Endothelial cell (in vitro differentiated cells): ENCODE measurements around the gene ZNF438. TPM values are rescaled to one million over a fixed set of nuclear protein-coding genes. Genes with fewer than 3 reads are reported as not detected.

ENCODE experiments used
- DNase-seq: peaks from one replicate; pipeline ENCODE4 v3.0.0; 2021; ENCODE audit warnings: low spot score
- H3K27ac Mint-ChIP-seq: one replicate; pipeline ENCODE4 v1.8.0; 2021; ENCODE audit warnings: mixed read lengths, inconsistent platforms; ENCODE audit not compliant: unreplicated experiment
- H3K27me3 Mint-ChIP-seq: one replicate; pipeline ENCODE4 v1.8.0; 2021; ENCODE audit warnings: mild to moderate bottlenecking, moderate library complexity, mixed read lengths, inconsistent platforms; ENCODE audit not compliant: unreplicated experiment
- H3K36me3 Mint-ChIP-seq: one replicate; pipeline ENCODE4 v1.8.0; 2021; ENCODE audit warnings: mild to moderate bottlenecking, low read depth, mixed read lengths, inconsistent platforms; ENCODE audit not compliant: unreplicated experiment
- H3K4me1 Mint-ChIP-seq: one replicate; pipeline ENCODE4 v1.8.0; 2021; ENCODE audit warnings: mild to moderate bottlenecking, mixed read lengths, inconsistent platforms; ENCODE audit not compliant: unreplicated experiment
- H3K4me3 Mint-ChIP-seq: one replicate; pipeline ENCODE4 v1.8.0; 2021; ENCODE audit warnings: mild to moderate bottlenecking, mixed read lengths, inconsistent platforms; ENCODE audit not compliant: unreplicated experiment
- H3K9me3 Mint-ChIP-seq: one replicate; pipeline ENCODE4 v1.8.0; 2021; ENCODE audit warnings: mixed read lengths, inconsistent platforms; ENCODE audit not compliant: unreplicated experiment
- total RNA-seq: library from RNA; stranded (reverse); fragmentation: NEBNext Ultra II Directional; extraction: Animal tissue kit (Norgen Biotek cat#: 25700); gene quantifications from one replicate; pipeline ENCODE4 v1.2.1, GENCODE V29; 2021; ENCODE audit not compliant: unreplicated experiment
- TF ChIP-seq, protein P1 (sequence below): fragments of 200-600 bp; sonication (generic); IDR thresholded peaks from one replicate; pipeline ENCODE4 v1.5.0; 2021; ENCODE audit warnings: antibody characterized with exemption; ENCODE audit not compliant: unreplicated experiment

Gene ZNF438
- total RNA-seq, 1 donor from 2014 or later, result 4.3 TPM

DNA sequence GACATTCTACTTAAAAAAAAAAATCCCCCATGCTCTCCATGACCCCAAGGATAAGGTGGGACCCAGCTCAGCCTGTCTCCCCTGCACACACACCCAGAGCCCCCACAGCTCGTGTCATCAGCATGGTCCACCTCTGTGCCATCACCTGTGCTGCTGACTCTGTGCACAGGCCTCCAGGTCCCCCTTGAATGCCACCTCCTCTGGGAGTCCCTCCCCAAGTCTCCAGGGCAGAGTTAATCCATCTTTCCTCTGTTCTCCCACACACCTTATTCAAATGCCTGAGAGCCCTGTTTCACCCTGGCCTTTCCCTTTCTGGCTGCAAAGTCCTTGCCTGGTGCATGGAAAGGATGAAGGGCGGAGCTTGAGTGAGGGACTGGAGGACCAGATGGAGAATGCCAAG lies 208.0 kb downstream of the ZNF438 start:
- H3K9me3 Mint-ChIP-seq, result no peaks in the 10 kb centered on the region
- H3K27ac Mint-ChIP-seq, result no peak overlapping the region
- H3K27me3 Mint-ChIP-seq, result peaks cover 7% of the 10 kb centered on the region
- H3K4me1 Mint-ChIP-seq, result peaks cover 27% of the 10 kb centered on the region
- TF ChIP-seq, protein P1, sequence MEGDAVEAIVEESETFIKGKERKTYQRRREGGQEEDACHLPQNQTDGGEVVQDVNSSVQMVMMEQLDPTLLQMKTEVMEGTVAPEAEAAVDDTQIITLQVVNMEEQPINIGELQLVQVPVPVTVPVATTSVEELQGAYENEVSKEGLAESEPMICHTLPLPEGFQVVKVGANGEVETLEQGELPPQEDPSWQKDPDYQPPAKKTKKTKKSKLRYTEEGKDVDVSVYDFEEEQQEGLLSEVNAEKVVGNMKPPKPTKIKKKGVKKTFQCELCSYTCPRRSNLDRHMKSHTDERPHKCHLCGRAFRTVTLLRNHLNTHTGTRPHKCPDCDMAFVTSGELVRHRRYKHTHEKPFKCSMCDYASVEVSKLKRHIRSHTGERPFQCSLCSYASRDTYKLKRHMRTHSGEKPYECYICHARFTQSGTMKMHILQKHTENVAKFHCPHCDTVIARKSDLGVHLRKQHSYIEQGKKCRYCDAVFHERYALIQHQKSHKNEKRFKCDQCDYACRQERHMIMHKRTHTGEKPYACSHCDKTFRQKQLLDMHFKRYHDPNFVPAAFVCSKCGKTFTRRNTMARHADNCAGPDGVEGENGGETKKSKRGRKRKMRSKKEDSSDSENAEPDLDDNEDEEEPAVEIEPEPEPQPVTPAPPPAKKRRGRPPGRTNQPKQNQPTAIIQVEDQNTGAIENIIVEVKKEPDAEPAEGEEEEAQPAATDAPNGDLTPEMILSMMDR, result no peak
- H3K4me3 Mint-ChIP-seq, result no peak overlapping the region
- peaks cover 3% of the 10 kb centered on the region for H3K36me3 Mint-ChIP-seq
- DNase-seq, result no peak

DNA sequence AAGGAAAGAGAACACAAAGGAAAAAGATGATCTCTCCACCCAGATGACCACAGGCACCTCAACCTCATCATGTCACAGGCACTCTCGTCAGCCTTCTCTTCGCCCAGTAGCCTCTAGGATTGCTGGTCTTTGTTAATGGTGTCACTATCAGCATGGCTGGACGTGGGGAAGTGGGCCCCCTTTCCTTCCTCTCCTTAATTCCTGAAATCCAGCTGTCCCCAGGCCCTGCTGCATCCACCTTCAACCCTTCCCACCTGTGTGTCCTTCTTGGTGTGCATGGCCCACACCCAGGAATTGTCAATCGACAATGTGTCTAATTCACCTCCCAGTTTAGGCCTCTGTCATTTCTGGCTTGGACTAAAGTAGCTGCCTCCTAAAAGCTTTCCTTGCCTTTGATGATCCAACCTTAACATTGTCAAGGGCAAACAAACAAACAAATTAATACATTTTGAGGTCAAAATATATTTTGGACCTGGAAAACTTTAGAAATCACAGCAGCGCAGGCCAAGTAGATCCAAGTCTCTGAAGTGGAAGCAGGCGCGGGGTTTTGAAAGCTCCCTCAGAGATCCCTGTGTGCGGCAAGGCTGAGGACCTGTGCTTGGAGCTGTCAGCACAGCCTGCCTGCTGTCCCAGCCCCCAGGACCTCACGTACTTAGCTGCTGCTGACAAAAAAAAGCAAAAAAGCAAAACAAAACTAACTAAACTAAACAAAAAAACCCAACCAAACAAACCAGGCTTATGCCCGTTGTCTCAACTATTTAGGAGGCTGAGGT lies 208.8 kb downstream of the ZNF438 start:
- Mint-ChIP-seq H3K27ac (no peak overlapping the region), H3K4me3 (no peak overlapping the region), H3K4me1 (peaks cover 27% of the 10 kb centered on the region), H3K36me3 (peaks cover 3% of the 10 kb centered on the region), H3K9me3 (no peaks in the 10 kb centered on the region), H3K27me3 (peaks cover 7% of the 10 kb centered on the region)
- DNase-seq, result no peak
- TF ChIP-seq, protein P1, result no peak

DNA sequence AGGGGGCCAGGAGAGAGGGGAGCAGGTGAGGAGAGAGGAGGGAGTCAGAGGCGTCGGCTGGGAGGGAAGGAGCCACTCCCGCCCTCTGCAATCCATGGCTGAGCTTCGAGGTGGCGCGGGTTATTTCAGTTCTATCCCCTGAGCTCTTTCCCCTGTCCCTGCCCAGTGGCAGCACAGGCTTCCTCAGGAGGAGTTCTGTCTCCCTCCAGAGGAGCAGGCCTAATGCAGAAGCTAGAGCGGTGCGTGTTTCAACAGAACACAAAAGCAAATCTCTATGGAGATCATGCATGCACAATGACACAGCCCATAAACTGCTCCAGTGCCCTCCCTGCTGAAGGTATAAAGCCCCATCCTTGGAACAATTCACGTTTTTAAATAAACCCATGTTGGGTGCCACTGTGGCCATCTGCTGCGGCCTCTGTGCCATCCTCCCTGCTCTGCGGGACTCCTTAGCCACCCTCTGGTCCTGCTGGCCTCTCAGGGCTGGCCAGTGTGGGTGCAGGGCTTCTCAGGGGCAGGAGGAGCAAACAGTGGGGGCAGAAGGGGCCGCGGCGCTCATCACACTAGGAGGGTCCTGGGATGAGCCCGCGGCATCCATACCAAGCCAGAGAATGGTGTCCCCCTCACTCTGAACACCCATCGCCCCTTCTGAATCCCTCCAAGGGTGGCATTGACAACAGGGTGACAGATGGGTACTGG lies 209.5 kb downstream of the ZNF438 start:
- H3K27ac Mint-ChIP-seq, result no peak overlapping the region
- no peaks in the 10 kb centered on the region for H3K9me3 Mint-ChIP-seq
- TF ChIP-seq, protein P1, result no peak
- H3K4me1 Mint-ChIP-seq, result peaks cover 27% of the 10 kb centered on the region
- peaks cover 3% of the 10 kb centered on the region for H3K36me3 Mint-ChIP-seq
- H3K4me3 Mint-ChIP-seq, result no peak overlapping the region
- no peak for DNase-seq
- H3K27me3 Mint-ChIP-seq, result peaks cover 2% of the 10 kb centered on the region

DNA sequence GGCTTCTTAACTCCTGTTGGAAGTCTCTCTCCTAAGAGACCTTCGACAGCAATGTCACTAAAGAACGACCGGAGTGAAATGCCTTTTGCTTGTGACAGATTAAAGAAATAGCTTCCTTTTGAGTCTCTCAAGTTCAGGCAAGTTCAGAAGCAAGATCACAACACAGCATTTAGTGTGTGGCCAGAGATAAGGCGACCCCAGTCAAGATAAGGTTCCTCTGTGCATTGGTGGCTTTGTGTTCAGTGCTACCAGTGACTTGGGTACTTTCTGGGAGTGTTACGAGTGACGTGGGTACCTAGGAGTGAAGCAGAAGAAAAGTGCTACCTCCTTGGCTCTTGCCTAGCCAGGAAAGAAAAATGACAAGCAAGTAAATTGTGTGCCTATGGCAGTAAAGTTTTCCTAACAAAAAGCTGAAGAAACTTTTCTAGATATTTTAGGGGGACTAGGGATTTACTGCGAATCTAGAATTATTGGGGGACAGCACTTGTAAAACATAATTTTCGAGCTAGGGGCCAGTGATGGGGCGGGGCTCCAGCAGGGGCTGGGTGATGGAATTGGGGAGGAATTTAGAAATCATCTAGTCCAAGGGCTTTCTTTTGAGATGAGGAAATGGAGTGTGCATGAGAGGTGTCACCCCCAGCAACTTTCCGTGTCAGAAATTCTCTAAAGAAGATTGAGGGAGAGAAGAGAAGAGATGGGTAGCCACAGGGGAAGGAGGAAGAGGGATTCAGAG lies 210.2 kb downstream of the ZNF438 start:
- H3K4me1 Mint-ChIP-seq, result peaks cover 23% of the 10 kb centered on the region
- no peaks in the 10 kb centered on the region for H3K9me3 Mint-ChIP-seq
- peaks cover 3% of the 10 kb centered on the region for H3K36me3 Mint-ChIP-seq
- H3K27me3 Mint-ChIP-seq, result peaks cover 2% of the 10 kb centered on the region
- no peak for DNase-seq
- no peak overlapping the region for H3K4me3 Mint-ChIP-seq
- peak overlapping the region; percentile 18 for H3K27ac Mint-ChIP-seq
- TF ChIP-seq, protein P1, result no peak
